Hair follicle dermal papilla cell (primary cell): ENCODE measurements around the gene ITGB8. TPM values are rescaled to one million over a fixed set of nuclear protein-coding genes. Genes with fewer than 3 reads are reported as not detected.

ENCODE experiments used
- small RNA-seq: library from RNA; depleted of rRNA; stranded (forward); fragments of <200 nt; gene quantifications from one replicate; pipeline ENCODE3, GENCODE V24; 2012
- total RNA-seq: library from RNA; depleted of rRNA; stranded (reverse); fragments of >200 nt; gene quantifications from 2 replicates; pipeline ENCODE4 v1.2.3, GENCODE V29; 2012

The ITGB8 gene
- 16.1 and 17.5 TPM in 2 replicates for total RNA-seq

GRCh38 chr7:20330239-20330927 is at the start of gene ITGB8:
TSS of gene ITGB8 (plus strand) at chr7:20330900. CDS start at chr7:20331807, 907 bp downstream.

Small RNA genes within 50 kb of the gene (small RNA-seq; reads per million reads assigned to genes)
- gene RF00275: not detected

Other genes with a start within 250 kb of the ITGB8 start
- gene MACC1, start 113.5 kb upstream of the ITGB8 start, total RNA-seq: 0.16 and 0.24 TPM in 2 replicates